ENCODE results near the gene TNRC6C. TPM values are rescaled to one million over a fixed set of nuclear protein-coding genes. Genes with fewer than 3 reads are reported as not detected.
"Not testable (repeated sequence)": the region's sequence is repeated elsewhere in the genome, so short reads cannot be mapped to it uniquely, and the experiment has no call there.

TNRC6C gene
- total RNA-seq, 1 donor: 11.6 TPM

DNA sequence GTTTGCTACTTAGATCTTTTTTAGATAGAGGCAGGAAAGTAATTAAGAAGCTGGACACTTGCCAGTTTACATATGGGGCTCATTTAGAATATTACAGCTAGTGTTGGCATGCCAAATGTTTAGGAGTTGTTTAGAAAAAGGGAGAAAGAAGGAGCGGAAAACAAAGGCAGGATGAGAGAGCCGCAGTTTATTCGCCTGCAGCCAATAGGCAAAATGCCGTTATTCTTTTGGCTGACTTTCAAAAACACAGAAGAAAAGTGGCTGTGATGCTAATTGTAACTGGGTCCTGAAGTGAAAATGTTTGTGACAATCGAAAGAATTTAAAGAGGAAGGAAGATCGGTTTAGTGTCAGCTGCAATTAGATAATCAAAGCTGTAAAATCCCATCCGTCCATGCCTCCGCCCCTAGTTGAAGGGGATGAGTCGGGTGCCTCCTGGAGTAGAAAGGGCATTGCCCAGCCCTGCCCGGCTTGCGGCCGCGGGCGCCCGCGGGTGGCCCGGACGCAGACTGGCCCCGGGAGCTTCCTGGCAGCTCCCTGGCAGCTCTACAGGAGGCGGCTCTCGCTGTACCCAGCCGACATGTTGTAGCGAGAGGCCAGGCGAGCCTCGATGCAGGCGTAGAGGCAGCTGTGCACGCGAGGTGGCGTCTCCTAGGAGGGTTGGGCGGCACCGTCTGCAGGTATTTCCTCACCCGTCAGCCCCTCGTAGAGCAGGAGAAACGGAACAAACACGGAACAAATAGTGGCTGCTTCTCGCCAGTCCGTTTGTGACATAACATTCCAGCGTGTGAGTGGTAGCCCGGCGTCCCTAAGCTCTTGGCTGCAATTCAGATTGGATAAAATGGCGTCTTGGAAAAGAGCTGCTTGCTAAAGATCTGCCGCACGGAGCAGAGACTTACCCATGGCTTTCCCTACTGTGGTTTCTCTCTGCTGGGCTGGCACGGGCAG, 82.2 kb downstream of the TNRC6C start:
- DNase-seq (ENCODE audit: low read depth in 2 of 3, low spot score in 2 of 3): peak; percentile 32 to 45 (median 41)

DNA sequence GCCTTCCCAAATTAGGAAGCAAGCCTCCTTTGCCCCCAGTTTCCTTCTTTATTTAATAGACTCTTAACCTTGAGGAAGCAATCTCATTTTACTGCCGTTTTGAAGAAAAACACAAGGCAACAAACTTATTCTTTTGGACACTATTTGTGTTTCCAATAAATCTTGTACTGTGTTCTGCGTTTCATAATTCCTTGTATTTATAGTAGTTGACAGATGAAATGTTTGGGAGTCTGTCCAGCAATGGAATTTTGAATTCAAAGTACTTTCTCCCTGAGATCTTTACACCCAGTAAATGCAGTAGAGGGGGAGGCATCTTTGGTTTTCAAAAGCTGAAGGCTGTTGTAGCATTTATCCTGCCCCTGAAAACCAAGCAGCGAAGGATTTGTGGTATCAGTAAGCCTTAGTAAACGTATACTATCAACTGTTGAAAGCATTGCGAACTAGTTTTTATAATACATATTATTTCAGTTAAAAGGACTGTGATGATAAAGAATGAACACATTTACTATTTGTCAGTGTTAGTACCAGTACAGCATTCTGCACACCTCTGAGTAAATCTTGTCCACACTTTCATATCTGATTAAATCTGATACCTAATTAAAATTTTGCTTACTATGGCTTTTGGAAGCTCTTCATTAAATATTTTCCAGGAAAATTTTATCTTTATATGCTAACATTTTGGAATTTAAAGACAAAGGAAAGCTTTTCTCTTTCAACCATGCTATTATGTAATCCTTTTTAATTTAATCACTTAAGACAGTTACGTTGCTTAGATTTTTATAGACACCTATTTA, 83.1 kb downstream of the TNRC6C start:
- DNase-seq (ENCODE audit: low read depth in 2 of 3, low spot score in 2 of 3): no peak

DNA sequence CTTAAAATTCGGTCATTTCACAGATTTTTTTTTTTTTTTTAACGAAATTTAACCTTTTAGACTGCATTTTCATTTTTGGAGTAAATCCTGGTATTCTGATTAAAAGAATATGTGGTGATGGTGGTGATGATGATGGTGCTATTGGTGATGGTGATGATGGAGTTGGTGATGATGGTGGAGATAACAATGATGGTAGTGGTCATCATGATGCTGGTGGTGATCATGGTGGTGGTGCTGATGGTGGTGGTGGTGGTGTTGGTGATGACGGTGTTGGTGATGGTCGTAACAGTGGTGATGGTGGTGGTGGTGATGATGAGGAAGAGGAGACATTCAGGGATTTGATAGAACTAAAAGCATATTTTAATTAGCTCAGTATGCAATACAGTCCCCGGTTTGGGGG, 84.0 kb downstream of the TNRC6C start:
- no peak for DNase-seq (ENCODE audit: low read depth in 2 of 3, low spot score in 2 of 3)

DNA sequence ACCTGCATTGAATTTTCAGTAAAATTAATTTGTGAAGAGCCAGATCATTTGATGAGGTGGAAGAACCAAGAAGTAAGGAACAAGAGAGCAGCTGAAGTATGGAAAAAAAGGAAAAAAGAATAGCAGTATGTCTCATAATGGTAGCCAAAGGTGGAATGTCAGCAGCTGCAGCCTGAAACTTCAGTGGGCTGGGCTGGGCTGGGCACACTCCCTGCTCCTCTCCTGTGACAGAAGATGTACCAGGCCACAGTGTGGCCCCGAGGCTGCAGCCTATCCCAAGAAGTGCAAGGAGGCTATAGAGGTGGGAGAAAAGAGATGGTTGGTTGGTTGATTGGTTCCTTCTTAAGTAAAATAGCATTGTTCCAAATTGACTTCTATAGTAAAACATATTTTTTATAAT, 84.5 kb downstream of the TNRC6C start:
- no peak for DNase-seq (ENCODE audit: low read depth in 2 of 3, low spot score in 2 of 3)

DNA sequence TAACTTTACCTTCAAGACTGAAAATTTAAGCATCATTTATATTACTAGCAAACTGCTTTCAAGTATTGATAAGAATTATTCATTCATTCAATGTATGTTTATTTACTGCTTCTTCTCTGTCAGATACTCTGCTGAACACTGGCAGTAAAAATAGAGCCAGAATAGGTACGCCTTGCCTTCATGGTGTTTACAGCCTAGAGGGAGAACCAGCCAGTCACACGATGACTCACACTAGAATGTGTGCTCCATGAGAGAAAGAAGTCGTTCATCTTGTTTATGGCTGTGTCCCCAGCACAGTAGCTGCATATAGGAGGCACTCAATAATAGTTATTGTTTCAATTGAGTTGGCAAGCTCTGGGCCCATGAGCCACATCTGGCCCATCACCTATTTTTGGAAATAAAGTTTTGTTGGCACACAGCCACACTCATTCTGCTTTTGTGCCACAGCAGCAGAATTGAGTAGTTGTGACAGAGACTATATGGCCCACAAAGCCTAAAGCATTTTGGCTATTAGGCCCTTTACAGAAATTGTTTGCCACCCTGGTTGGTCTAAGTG, 85.9 kb downstream of the TNRC6C start:
- DNase-seq (ENCODE audit: low read depth in 2 of 3, low spot score in 2 of 3): no peak

DNA sequence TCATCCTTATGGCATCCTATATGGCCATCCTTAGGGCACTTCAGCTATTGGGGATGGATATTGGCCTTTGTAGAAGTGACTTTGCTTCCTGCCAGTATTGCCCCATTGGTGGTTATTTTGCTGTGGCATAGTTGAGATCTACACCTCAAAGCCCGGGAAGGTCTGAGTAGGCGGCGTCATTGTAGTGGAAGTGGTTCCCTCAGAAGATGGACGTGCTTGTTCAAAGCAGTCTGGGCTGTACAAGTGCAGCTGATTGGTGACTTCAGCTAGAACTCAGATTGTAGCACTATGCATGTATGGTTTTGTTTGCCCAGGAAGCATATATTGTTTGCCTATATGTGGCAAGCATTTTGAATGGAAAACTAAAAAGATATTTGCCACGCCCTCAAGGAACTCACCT, 86.8 kb downstream of the TNRC6C start:
- no peak for DNase-seq (ENCODE audit: low read depth in 2 of 3, low spot score in 2 of 3)

DNA sequence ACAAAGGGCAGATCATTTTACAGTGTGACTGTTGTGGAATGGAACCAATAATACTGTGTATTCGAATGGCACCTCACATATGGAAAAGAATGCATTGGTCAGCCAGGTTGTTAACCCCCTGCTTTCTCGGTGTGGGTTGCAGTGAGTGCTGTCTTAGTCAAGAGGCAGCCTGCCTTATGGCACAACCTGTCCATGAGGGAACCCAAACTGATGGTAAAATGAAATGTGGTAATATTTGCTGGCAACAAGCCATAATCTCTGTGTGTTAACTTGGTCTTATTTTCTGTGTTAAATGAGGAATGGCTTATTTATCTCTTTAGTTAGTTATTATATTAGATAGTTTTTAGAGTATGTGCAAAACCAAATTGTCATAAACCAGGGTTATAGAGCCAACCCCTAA, 88.4 kb downstream of the TNRC6C start:
- no peak for DNase-seq (ENCODE audit: low read depth in 2 of 3, low spot score in 2 of 3)

DNA sequence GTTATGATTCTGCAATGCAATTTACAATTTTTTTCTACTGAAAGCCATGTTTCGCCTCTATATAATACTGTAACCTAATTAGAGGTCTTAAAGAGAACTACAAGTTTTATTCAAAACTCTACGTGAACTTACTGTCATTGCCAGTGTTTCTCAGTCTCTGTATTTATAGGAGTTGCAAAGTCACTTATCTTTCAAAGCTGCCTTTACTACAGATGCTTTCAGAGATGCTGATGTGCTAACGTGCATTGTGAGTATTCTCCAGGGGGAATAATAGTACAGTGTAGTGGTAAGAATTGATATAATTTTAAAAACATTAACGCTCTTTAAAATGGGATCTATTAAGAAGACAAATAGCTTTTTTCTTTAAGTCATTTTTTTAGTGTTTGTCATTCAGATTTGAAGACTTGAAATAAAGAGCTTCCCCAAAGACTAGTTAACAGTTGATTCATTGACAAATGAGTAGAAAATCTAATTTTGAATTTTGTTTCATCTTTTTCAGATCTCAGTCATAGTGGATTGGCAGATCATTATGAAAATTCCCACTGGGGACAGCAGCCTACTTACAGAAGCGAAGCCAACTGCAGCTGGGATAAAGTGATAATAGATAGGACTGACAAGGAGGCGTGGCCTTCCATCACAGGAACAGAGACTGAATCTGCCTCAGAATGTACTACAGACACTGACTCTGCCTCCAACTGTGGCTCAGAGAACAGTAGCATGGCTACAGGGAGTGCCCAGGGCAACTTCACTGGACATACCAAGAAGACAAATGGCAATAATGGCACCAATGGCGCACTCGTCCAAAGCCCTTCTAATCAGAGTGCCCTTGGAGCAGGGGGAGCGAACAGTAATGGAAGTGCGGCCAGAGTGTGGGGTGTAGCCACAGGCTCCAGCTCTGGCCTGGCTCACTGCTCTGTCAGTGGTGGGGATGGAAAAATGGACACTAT, 90.1 kb downstream of the TNRC6C start:
- no peak for DNase-seq (ENCODE audit: low read depth in 2 of 3, low spot score in 2 of 3)

DNA sequence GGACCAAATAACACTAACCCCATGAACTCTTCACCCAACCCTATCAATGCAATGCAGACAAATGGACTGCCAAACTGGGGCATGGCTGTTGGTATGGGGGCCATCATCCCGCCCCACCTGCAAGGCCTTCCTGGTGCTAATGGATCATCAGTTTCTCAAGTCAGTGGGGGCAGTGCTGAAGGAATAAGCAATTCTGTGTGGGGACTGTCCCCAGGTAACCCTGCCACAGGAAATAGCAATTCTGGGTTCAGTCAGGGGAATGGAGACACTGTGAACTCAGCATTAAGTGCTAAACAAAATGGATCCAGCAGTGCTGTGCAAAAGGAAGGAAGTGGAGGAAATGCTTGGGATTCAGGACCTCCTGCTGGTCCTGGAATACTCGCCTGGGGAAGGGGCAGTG, 91.1 kb downstream of the TNRC6C start:
- no peak for DNase-seq (ENCODE audit: low read depth in 2 of 3, low spot score in 2 of 3)

DNA sequence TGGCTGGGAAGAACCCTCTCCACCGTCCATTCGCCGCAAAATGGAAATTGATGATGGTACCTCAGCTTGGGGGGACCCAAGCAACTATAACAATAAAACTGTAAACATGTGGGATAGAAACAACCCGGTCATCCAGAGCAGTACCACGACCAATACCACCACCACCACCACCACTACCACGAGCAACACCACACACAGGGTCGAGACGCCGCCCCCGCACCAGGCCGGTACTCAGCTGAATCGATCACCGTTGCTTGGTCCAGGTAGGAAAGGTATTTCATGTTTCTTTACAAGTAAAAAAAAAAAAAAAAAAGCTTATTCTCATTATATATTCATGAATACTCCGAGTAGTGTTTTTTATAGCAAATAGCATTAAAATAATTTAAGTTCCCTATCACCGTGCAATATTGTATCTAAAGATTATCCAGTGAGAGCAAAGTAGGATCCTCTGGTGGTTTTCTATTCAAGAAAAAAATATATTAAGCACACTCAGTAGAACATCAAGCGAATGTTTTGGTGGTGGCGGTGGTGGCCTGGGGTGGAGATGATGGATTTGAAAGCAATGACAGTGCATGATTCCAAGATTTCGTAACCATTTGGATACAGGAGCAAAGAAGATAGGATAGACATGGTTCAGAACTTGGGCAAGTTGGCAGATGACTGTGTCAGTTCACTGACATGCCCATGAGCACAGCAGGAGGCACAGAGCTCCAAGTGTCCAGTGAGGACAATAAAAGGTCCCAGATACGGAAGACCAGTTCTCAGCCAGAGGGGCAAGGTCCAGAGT, 92.9 kb downstream of the TNRC6C start:
- no peak for DNase-seq (ENCODE audit: low read depth in 2 of 3, low spot score in 2 of 3)

DNA sequence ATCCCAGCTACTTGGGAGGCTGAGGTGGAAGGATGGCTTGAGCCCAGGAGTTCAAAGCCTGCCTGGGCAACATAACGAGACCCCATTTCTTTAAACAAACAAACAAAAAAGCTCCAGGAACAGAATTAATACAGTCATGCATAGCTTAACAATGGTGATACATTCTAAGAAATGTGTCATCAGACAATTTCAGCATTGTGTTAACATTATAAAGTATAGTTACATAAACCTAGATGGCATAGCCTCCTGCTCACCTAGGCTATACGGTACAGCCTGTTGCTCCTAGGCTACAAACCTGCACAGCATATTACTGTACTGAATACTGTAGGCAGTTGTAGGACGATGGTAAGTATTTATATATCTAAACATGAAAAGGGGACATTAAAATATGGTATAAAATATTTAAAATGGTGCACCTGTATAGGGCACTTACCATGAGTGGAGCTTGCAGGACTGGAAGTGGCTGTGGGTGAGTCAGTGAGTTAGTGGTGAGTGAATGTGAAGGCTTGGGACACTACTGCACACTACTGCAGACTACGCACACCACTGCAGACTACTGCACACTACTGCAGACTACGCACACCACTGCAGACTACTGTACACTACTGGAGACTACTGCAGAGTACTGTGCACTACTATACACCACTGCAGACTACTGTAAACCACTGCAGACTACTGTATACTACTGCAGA, 95.4 kb downstream of the TNRC6C start:
- no peak for DNase-seq (ENCODE audit: low read depth in 2 of 3, low spot score in 2 of 3)

DNA sequence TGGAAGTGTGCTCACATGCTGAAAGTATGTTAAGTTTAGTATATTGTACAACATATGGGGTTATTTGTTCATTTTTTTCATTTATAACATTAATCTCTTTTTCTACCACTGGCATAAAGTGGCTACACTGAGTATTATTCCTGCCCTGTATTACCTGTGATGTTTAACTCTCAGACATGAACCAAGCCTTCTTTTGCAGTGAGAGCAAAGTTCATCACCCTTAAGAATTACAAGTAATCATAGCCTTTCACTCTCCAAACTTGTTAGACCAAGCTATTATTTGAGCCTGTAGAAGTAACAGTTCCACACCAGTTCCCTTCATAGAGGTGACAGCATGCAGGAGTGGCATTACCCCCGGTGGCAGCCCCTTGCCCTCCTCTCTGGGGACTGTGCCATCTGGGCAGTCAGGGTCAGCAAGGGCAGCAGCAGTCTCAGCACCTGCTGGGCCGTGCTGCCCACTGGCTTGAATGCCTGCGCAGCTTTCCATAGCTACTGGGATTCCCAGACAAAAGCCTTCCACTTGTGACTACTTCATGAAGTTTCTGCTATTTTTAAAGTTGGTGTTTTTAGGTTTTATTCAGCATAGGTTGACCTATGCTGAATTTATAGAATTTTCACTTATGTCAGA, 98.7 kb downstream of the TNRC6C start:
- no peak for DNase-seq (ENCODE audit: low read depth in 2 of 3, low spot score in 2 of 3)

DNA sequence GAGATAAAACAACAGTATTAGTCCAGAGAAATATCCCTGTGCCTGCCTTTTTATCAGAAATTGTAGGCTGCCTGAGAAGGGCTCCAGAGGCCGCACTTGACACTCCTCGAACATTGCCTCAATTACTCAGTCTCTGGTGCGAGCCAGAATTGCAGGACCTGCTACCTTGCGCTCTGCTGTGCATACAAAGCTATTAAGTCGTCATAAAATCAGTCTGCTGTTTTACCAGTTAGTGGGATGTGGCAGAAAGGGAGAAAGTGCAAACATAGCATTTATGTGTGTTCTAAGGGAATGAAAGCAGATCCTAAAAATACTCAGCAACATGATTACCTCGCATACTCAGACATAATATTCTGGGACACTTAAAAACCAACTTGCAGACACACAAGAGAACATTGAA, 99.5 kb downstream of the TNRC6C start:
- no peak for DNase-seq (ENCODE audit: low read depth in 2 of 3, low spot score in 2 of 3)

DNA sequence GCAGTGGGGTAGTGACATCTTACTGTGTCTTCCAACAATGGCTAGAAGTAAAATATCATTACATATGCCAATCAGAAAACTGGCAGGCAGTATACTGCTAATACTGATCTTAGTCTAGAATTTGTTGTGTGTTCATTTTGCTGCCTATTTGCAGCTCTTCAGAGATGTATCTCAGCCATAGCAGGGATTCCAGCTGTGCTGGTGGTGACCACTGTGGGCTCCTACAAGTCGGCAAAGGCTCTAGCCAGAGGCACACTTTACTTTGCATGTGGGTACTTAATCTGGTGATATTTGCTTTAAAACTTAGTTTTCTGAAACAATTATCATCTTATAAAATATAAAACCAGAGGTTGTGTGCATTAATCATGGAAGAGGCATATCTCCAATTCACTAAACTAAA, 100.1 kb downstream of the TNRC6C start:
- no peak for DNase-seq (ENCODE audit: low read depth in 2 of 3, low spot score in 2 of 3)

DNA sequence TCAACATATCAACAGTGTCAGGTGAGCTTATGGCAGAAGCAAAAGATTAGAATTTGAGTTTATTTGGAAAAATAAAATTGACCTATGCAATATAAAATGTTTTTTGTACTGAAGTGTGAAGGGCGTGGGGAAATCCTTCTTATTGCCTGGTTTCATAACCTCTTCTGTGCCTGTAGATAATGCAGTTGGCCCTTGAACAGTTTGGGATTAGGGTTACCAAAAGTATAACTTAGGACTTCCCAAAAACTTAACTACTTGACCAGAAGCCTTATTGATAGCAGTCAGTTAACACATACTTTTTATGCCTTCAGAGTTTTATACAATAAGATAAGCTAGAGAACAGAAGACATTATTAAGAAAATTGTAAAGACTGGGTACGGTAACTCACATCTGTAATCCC, 104.1 kb downstream of the TNRC6C start:
- DNase-seq (ENCODE audit: low read depth in 2 of 3, low spot score in 2 of 3): no peak

DNA sequence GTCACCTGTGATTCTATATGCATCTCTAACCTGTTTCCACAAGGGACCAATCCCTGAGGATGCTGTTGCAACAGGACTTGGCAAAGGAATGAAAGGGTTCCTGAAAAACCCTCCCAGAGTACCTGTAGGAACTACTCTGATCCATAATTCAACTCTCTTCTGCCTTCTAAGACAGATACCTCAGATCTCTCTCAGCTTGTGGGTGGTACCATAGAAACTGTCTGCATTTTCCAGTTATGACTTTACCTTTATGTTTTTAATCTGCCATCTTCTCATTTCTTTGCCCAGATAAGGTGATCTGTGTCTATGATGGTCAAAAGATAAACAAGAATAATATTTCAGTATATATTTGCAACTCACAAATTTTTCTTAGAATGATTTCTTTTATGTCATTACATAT, 105.0 kb downstream of the TNRC6C start:
- no peak for DNase-seq (ENCODE audit: low read depth in 2 of 3, low spot score in 2 of 3)

DNA sequence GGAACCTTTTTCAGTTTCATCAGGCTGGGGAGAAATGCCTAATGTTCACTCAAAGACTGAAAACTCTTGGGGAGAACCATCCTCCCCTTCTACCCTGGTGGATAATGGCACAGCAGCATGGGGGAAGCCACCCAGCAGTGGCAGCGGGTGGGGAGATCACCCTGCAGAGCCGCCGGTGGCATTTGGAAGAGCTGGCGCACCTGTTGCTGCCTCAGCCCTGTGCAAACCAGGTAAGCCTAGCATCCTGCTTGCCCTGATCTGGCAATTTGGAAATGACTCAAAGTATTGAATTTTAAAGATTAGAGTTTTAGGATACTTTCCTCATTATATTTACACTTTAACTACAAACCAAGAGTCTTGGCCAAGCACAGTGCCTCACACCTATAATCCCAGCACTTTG, 106.2 kb downstream of the TNRC6C start:
- no peak for DNase-seq (ENCODE audit: low read depth in 2 of 3, low spot score in 2 of 3)

DNA sequence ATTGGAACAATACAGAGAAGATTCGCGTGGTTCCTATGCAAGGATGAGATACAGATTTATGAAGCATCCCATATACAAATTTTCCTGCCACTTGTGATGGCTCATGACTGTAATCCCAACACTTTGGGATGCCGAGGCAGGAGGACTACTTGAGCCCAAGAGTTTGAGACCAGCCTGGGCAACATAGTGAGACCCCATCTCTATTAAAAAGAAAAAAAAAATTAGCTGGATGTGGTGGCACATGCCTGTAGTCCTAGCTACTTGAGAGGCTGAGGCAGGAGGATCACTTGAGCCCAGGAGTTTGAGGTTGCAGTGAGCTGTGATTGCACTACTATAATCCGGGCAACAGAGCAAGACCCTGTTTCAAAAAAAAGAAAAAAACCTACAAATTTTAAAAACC, 108.5 kb downstream of the TNRC6C start:
- DNase-seq (ENCODE audit: low read depth in 2 of 3, low spot score in 2 of 3): not testable (repeated sequence)

DNA sequence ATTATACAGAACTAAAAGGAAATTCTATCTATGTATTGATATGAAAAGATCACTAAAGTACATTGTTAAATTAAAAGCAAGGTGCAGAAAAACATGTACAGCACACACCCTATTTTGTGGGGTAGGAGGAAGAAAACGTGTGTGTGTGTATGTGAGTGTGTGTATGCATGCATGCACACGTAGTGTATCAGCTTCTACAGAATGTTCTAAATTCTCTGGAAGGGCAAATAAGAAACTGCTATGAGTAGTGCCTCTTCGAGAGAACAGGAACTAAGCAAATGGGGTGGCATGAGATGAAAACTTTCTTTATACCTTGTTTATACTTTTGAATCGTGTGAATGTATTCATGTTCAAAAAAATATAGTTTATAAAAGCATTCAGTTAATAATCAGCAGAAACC, 111.2 kb downstream of the TNRC6C start:
- DNase-seq (ENCODE audit: low read depth in 2 of 3, low spot score in 2 of 3): no peak

All from hematopoietic multipotent progenitor cell (in vitro differentiated cells).